Measurements from ENCODE around the gene PLEKHG1. TPM values are rescaled to one million over a fixed set of nuclear protein-coding genes. Genes with fewer than 3 reads are reported as not detected.

Gene PLEKHG1
- total RNA-seq, 1 donor from 2014 or later, result 12.1 TPM

DNA sequence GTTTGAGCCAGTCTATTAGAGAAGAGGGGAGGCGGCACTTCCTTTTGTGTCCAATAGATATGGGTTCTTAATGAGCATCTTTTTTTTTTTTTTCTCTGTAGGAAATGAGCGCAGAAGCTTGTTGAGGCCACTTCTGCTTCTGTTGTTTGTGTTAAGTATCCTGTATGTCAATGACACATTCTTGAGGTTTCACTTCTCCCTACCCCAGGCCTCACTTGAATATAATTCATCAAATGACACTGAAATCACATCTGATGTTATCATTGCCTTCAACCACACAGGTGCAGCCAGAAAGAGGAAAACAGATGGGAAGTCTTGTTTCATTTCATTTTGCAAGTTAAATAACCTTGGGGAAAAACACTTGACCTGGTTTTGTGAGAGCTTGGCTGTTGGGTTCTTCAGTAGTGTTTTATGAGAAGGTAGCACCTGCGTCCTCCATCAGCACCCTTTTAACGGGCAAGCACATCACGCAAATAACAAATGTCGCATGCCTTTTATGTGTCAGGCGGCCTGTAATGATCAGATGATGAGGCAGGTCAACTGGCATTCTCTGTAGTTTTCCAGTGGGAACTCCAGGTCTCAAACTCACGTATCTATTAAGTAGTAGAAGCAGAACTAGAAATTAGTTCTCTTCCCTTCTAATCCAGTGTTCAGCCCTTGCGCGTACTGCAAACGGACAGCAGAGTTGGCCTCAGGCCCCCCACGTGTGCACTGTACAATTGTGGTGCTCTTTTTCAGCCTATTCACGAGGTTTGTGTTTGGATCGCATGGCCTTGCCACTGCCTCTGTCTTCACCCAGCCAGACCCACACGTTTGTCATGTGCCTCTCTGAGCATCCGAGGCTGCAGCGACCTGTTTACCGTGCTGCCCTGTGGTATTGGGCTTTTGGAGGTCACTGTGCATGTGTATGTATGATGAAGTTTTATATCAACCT is 23.5 kb downstream of the PLEKHG1 start:
- no peak for DNase-seq (ENCODE audit: low read depth)
- TF ChIP-seq, protein P1, sequence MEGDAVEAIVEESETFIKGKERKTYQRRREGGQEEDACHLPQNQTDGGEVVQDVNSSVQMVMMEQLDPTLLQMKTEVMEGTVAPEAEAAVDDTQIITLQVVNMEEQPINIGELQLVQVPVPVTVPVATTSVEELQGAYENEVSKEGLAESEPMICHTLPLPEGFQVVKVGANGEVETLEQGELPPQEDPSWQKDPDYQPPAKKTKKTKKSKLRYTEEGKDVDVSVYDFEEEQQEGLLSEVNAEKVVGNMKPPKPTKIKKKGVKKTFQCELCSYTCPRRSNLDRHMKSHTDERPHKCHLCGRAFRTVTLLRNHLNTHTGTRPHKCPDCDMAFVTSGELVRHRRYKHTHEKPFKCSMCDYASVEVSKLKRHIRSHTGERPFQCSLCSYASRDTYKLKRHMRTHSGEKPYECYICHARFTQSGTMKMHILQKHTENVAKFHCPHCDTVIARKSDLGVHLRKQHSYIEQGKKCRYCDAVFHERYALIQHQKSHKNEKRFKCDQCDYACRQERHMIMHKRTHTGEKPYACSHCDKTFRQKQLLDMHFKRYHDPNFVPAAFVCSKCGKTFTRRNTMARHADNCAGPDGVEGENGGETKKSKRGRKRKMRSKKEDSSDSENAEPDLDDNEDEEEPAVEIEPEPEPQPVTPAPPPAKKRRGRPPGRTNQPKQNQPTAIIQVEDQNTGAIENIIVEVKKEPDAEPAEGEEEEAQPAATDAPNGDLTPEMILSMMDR (conservative IDR thresholded peaks at IDR 0.05; ENCODE audit: low read depth, low read length), result no peak
- no peak overlapping the region for H3K4me3 ChIP-seq (ENCODE audit: low read depth, low read length)

DNA sequence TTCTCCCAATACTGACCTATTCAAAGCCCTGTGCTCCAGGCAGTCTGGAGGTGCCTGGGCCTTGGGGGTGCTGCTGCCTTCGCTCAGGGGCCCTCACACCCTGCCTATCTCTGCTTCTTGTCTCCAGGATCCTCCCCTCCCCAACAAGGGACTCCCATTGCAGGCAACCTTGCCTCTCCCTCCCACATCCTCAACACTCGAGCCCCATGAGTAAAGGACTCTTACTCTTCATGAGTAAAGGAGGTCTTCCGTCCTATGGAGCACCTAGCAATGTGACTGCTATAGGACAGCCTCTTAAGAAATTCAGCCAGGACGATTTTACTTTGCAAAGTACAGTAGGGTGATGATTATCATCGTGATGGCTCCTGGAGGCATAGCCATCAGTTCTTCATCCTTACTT is 24.5 kb downstream of the PLEKHG1 start:
- no peak for DNase-seq (ENCODE audit: low read depth)
- no peak overlapping the region for H3K4me3 ChIP-seq (ENCODE audit: low read depth, low read length)
- TF ChIP-seq, protein P1 (conservative IDR thresholded peaks at IDR 0.05; ENCODE audit: low read depth, low read length), result no peak

DNA sequence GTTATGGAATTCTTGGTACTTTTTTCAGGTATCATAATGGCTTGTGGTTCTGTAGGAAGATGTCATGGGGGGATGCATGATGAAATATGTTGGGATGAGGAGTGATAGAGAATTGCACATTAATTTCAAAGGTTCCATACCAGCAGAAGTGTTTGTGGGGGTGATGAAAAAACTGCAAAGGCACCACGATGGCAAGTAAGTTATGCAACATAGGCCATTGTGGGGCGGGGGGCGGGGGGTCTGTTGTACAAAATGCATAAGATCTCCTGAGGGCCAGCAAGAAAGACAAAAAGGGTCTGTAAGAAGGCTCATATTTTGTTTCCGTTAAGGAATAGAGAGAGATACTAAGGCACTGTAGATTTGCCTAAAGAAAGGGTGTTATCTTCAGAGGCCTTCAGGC is 26.2 kb downstream of the PLEKHG1 start:
- DNase-seq (ENCODE audit: low read depth), result no peak
- no peak overlapping the region for H3K4me3 ChIP-seq (ENCODE audit: low read depth, low read length)
- TF ChIP-seq, protein P1 (conservative IDR thresholded peaks at IDR 0.05; ENCODE audit: low read depth, low read length), result no peak

DNA sequence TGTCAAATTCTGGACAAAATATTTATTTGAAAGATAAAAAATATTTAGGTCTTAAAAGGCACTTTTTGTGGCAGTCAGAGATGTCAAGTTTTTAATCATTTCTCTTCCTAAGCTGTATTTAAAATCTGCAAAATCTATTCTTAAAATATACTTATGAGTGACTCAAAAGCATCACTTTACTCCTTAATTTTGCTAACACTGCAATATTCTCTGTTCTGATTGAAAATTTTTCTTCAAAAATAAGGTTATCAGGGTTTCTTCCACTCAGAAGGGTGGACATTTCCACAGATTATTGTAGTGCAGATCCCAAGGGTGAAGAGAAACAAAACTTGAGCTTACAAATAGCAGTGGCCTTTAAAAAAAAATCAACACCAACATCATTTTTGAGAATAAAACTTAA is 27.5 kb downstream of the PLEKHG1 start:
- TF ChIP-seq, protein P1 (conservative IDR thresholded peaks at IDR 0.05; ENCODE audit: low read depth, low read length), result no peak
- DNase-seq (ENCODE audit: low read depth), result no peak
- no peak overlapping the region for H3K4me3 ChIP-seq (ENCODE audit: low read depth, low read length)

DNA sequence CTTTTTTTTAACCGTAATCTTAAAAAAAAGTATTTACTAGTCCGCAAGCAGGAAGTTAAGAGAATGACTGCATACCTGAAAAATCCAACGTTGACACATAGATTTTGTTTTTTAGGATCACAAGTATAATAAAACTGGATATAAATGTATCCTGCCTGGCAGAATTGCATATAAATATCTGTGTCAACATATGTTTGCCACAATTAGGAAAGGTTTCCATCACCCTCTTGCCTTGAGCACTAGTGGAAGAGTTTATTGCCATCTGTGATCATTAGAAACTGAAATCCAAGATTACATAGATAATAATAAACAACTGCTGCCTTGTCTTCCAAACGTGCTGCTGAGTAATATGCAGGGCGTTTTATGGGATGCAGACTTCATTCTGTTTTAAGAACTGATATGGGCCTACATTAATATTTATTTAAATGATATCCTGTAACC is 27.9 kb downstream of the PLEKHG1 start:
- TF ChIP-seq, protein P1 (conservative IDR thresholded peaks at IDR 0.05; ENCODE audit: low read depth, low read length), result no peak
- H3K4me3 ChIP-seq (ENCODE audit: low read depth, low read length), result no peak overlapping the region
- no peak for DNase-seq (ENCODE audit: low read depth)

DNA sequence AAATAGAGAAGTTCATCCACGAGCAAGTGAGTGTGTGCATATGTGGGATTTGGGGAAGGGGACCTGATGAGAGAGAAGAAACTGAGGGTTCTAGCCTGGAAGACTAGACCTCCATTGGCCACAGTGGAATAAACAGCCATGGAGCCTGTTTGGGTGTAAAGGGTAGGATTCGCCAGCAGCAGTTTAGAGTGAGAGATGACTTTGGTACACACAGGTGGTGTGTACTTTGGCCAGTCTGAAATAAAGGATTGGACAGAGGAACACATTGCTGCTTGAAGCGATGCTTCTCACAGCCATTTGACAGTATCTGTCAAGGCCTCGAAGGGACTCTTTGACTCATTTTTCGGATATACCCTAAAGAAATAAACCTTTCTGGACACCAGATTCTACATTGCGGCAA is 29.2 kb downstream of the PLEKHG1 start:
- no peak for DNase-seq (ENCODE audit: low read depth)
- TF ChIP-seq, protein P1 (conservative IDR thresholded peaks at IDR 0.05; ENCODE audit: low read depth, low read length), result no peak
- H3K4me3 ChIP-seq (ENCODE audit: low read depth, low read length), result no peak overlapping the region
